Measurements from ENCODE around the gene VCX2. TPM values are rescaled to one million over a fixed set of nuclear protein-coding genes. Genes with fewer than 3 reads are reported as not detected.
"Not testable (repeated sequence)": the region's sequence is repeated elsewhere in the genome, so short reads cannot be mapped to it uniquely, and the experiment has no call there.

VCX2 gene
- polyA plus RNA-seq, 3 donors, result not detected

GRCh38 chrX:8125566-8125965 is 45.5 kb downstream of the VCX2 start:
- Histone ChIP-seq H4K20me1 (ENCODE audit: insufficient read depth, low read length) (no peaks in the 10 kb centered on the region), H3K27ac (ENCODE audit: low read depth in 1 of 2, low read length in 2 of 2) (no peak overlapping the region), H3K9me3 (replicated peaks in 1 of 2; ENCODE audit: control insufficient read depth in 1 of 2, insufficient read depth in 1 of 2, low read length in 2 of 2) (peaks cover 0 to 3% of the 10 kb centered on the region in 2 donors), H3K9ac (ENCODE audit: insufficient read depth, low read length, poor library complexity, severe bottlenecking) (no peak overlapping the region), H3K4me1 (ENCODE audit: control insufficient read depth in 1 of 2, insufficient read depth in 2 of 2, low read length in 2 of 2) (no peaks in the 10 kb centered on the region), H3K4me3 (replicated peaks in 1 of 3; ENCODE audit: low read depth in 2 of 3, low read length in 3 of 3) (no peak overlapping the region), H3K4me2 (replicated peaks; ENCODE audit: extremely low read depth, low read length, poor library complexity, severe bottlenecking) (no peak overlapping the region), H3K36me3 (replicated peaks in 1 of 2; ENCODE audit: control insufficient read depth in 1 of 2, insufficient read depth in 2 of 2, low read length in 2 of 2) (no peaks in the 10 kb centered on the region), H3K79me2 (ENCODE audit: insufficient read depth, low read length) (no peaks in the 10 kb centered on the region), H2AFZ (ENCODE audit: insufficient read depth, low read depth, low read length, poor library complexity, severe bottlenecking) (no peak overlapping the region), H3K27me3 (ENCODE audit: control insufficient read depth in 2 of 2, insufficient read depth in 2 of 2, low read length in 2 of 2) (no peaks in the 10 kb centered on the region)
- 100% methylated on average over 4 of the region's 6 CpGs for WGBS (ENCODE audit: insufficient coverage)
- H3K4me3 Mint-ChIP-seq, result no peak overlapping the region
- DNase-seq, result no peak
- intact Hi-C loops (cut with micrococcal nuclease), result no loop called here
- no peak overlapping the region for H3K27ac Mint-ChIP-seq
- H3K36me3 Mint-ChIP-seq, result no peaks in the 10 kb centered on the region
- H3K9me3 Mint-ChIP-seq, result peaks cover 0 to 25% (median 6%) of the 10 kb centered on the region in 7 donors
- no peak for TF ChIP-seq CTCF (IDR thresholded peaks at IDR 0.05)
- peaks cover 0 to 1% (median 0%) of the 10 kb centered on the region in 3 donors for H3K27me3 Mint-ChIP-seq (ENCODE audit: low read depth in 3 of 3)
- no peaks in the 10 kb centered on the region for H3K4me1 Mint-ChIP-seq

GRCh38 chrX:8122538-8122937 is 48.5 kb downstream of the VCX2 start:
- H3K4me1 Mint-ChIP-seq, result no peaks in the 10 kb centered on the region
- H3K36me3 ChIP-seq (replicated peaks in 1 of 2; ENCODE audit: control insufficient read depth in 1 of 2, insufficient read depth in 2 of 2, low read length in 2 of 2), result no peaks in the 10 kb centered on the region
- H3K4me1 ChIP-seq (ENCODE audit: control insufficient read depth in 1 of 2, insufficient read depth in 2 of 2, low read length in 2 of 2), result no peaks in the 10 kb centered on the region
- no peaks in the 10 kb centered on the region for H3K27me3 ChIP-seq (ENCODE audit: control insufficient read depth in 2 of 2, insufficient read depth in 2 of 2, low read length in 2 of 2)
- H3K4me2 ChIP-seq (replicated peaks; ENCODE audit: extremely low read depth, low read length, poor library complexity, severe bottlenecking), result no peak overlapping the region
- H3K79me2 ChIP-seq (ENCODE audit: insufficient read depth, low read length), result no peaks in the 10 kb centered on the region
- WGBS (ENCODE audit: insufficient coverage), result no CpG with 5 or more reads among the region's 6 CpGs
- no peak overlapping the region for H3K27ac ChIP-seq (ENCODE audit: low read depth in 1 of 2, low read length in 2 of 2)
- H3K36me3 Mint-ChIP-seq, result no peaks in the 10 kb centered on the region
- intact Hi-C loops (cut with micrococcal nuclease), result no loop called here
- no peak for DNase-seq
- no peak overlapping the region for H3K4me3 Mint-ChIP-seq
- peaks cover 3 to 23% (median 10%) of the 10 kb centered on the region in 7 donors for H3K9me3 Mint-ChIP-seq
- H2AFZ ChIP-seq (ENCODE audit: insufficient read depth, low read depth, low read length, poor library complexity, severe bottlenecking), result no peak overlapping the region
- peaks cover 0 to 1% (median 0%) of the 10 kb centered on the region in 3 donors for H3K27me3 Mint-ChIP-seq (ENCODE audit: low read depth in 3 of 3)
- no peak overlapping the region for H3K4me3 ChIP-seq (replicated peaks in 1 of 3; ENCODE audit: low read depth in 2 of 3, low read length in 3 of 3)
- H4K20me1 ChIP-seq (ENCODE audit: insufficient read depth, low read length), result no peaks in the 10 kb centered on the region
- no peak overlapping the region for H3K9ac ChIP-seq (ENCODE audit: insufficient read depth, low read length, poor library complexity, severe bottlenecking)
- H3K9me3 ChIP-seq (replicated peaks in 1 of 2; ENCODE audit: control insufficient read depth in 1 of 2, insufficient read depth in 1 of 2, low read length in 2 of 2), result peaks cover 0 to 3% of the 10 kb centered on the region in 2 donors
- TF ChIP-seq CTCF (IDR thresholded peaks at IDR 0.05), result no peak
- no peak overlapping the region for H3K27ac Mint-ChIP-seq

- H3K27ac Mint-ChIP-seq; H3K36me3 ChIP-seq (replicated peaks in 1 of 2; ENCODE audit: control insufficient read depth in 1 of 2, insufficient read depth in 2 of 2, low read length in 2 of 2); H3K4me1 Mint-ChIP-seq; H3K9me3 ChIP-seq (replicated peaks in 1 of 2; ENCODE audit: control insufficient read depth in 1 of 2, insufficient read depth in 1 of 2, low read length in 2 of 2); H3K4me1 ChIP-seq (ENCODE audit: control insufficient read depth in 1 of 2, insufficient read depth in 2 of 2, low read length in 2 of 2); H3K27me3 Mint-ChIP-seq (ENCODE audit: low read depth in 3 of 3); H4K20me1 ChIP-seq (ENCODE audit: insufficient read depth, low read length); H3K4me3 ChIP-seq (replicated peaks in 1 of 3; ENCODE audit: low read depth in 2 of 3, low read length in 3 of 3); H2AFZ ChIP-seq (ENCODE audit: insufficient read depth, low read depth, low read length, poor library complexity, severe bottlenecking); H3K79me2 ChIP-seq (ENCODE audit: insufficient read depth, low read length); DNase-seq; H3K4me2 ChIP-seq (replicated peaks; ENCODE audit: extremely low read depth, low read length, poor library complexity, severe bottlenecking); intact Hi-C loops (cut with micrococcal nuclease); H3K9ac ChIP-seq (ENCODE audit: insufficient read depth, low read length, poor library complexity, severe bottlenecking); H3K4me3 Mint-ChIP-seq; H3K27ac ChIP-seq (ENCODE audit: low read depth in 1 of 2, low read length in 2 of 2); H3K27me3 ChIP-seq (ENCODE audit: control insufficient read depth in 2 of 2, insufficient read depth in 2 of 2, low read length in 2 of 2); H3K36me3 Mint-ChIP-seq: not testable (repeated sequence)
- 88% methylated on average over 8 of the region's 23 CpGs for WGBS (ENCODE audit: insufficient coverage)
- peaks cover 3 to 21% (median 7%) of the 10 kb centered on the region in 7 donors for H3K9me3 Mint-ChIP-seq
Measured at GRCh38 chrX:8121391-8121790, 49.7 kb downstream of the VCX2 start.

Measured in CD14-positive monocyte (primary cell).